Upper lobe of left lung (tissue), 4 donors: ENCODE data around the gene ENPP3.

Experiments used
- EP300 ChIP-seq, 4 donors: sonication (generic); formaldehyde crosslinking; IDR thresholded peaks; one replicate each; pipeline ENCODE4 v1.5.1; 2017; ENCODE audit warnings: antibody characterized with exemption in 4 of 4, control low read depth in 2 of 4
- POLR2A ChIP-seq, 4 donors: fragments of 450-650 bp; IDR thresholded peaks; one replicate each; pipeline ENCODE4 v1.5.1; 2016 to 2017; ENCODE audit warnings: antibody characterized with exemption in 4 of 4, mild to moderate bottlenecking in 2 of 4
- POLR2AphosphoS5 ChIP-seq, 2 donors: sonication (generic); formaldehyde crosslinking; IDR thresholded peaks; one replicate each; pipeline ENCODE4 v1.5.1; 2017; ENCODE audit warnings: antibody characterized with exemption in 2 of 2
- TF ChIP-seq, protein P1 (sequence below), 6 experiments: fragments of 450-650 bp in 4 of 6; fragments of 200-600 bp in 2 of 6; sonication (generic) in 2 of 6; IDR thresholded peaks; one replicate each; pipeline ENCODE4 v1.5.1; 2016 to 2019; ENCODE audit warnings: antibody characterized with exemption in 6 of 6

DNA sequence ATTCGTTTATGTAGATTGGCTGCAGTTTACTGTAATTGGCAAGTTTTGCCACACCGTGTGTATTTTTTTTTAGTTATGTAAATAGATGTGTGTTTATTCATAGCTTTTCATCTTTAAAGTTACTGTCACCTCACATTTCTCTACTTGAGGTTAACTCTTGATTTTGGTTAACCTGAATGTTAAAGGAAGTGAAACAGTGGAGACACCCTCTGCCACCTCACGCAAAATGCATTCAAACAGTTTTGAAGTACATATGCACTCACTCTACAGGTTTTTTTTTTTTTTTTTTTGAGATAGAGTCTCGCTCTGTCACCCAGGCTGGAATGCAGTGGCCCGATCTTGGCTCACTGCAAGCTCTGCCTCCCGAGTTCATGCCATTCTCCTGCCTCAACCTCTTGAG, 46.4 kb downstream of the ENPP3 start:
- TF ChIP-seq, protein P1, sequence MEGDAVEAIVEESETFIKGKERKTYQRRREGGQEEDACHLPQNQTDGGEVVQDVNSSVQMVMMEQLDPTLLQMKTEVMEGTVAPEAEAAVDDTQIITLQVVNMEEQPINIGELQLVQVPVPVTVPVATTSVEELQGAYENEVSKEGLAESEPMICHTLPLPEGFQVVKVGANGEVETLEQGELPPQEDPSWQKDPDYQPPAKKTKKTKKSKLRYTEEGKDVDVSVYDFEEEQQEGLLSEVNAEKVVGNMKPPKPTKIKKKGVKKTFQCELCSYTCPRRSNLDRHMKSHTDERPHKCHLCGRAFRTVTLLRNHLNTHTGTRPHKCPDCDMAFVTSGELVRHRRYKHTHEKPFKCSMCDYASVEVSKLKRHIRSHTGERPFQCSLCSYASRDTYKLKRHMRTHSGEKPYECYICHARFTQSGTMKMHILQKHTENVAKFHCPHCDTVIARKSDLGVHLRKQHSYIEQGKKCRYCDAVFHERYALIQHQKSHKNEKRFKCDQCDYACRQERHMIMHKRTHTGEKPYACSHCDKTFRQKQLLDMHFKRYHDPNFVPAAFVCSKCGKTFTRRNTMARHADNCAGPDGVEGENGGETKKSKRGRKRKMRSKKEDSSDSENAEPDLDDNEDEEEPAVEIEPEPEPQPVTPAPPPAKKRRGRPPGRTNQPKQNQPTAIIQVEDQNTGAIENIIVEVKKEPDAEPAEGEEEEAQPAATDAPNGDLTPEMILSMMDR (IDR thresholded peaks at IDR 0.05) = no peak
- no peak for TF ChIP-seq POLR2A (IDR thresholded peaks at IDR 0.05)
- TF ChIP-seq EP300 (IDR thresholded peaks at IDR 0.05) = no peak
- TF ChIP-seq POLR2AphosphoS5 (IDR thresholded peaks at IDR 0.05) = no peak
